ENCODE results near the gene MESP1. TPM values are rescaled to one million over a fixed set of nuclear protein-coding genes. Genes with fewer than 3 reads are reported as not detected.

MESP1 gene
- total RNA-seq, 1 experiment from 2014 or later: 6.4 TPM

DNA sequence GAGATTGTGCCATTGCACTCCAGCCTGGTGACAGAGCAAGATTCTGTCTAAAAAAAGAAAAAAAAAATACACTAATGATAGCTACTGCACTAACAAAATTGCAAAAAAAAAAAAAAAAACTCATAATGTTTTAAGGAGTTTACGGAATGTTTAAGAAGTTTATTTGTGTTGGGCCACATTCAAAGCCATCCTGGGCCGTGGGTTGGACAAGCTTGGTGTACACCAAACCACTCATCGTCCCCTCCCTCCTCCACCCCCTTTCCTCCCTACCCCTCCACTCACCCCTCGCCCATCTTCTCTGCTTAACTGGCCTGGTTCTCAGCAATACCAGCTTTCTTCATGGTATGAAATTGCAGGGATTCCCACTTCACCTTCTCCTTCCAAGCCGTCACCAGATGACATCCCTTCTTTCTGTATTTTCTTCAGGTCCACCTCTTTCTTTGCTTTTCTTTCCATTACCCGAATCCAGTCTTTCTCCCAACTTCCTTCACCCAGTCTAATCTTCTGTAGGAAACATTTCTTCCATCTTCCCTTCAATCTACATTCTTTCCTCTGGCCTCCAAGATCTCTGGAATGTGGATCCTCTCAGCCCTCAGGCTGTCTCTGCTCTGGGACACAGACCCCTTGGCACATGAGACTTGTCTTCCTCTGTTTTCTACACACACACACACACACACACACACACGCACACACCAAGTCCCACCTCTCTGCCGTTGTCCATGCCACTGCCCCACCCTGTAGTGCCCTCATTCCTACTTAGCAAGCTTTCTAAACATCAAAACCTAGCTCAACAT, 3.5 kb upstream of the MESP1 start:
- H3K27ac ChIP-seq (ENCODE audit: low read length): peak overlapping the region; percentile 7; the same call in 1 of the 2 replicates
- BruUV-seq (replicated peaks): no TSS peak
- ChIA-PET POLR2A (interaction anchor here (0.5 to 0.7 kb wide), 2 partner anchors 11 to 19 kb away, joined by 5 to 6 read pairs; no protein-coding TSS in a partner anchor), CTCF (interaction anchor here (0.6 to 1.1 kb wide), 5 partner anchors 15 to 135 kb away, joined by 3 to 4 read pairs (median 4); no protein-coding TSS in a partner anchor)
- in situ Hi-C loops (cut with HindIII; ENCODE audit: low pct_unique_long_range_greater_than_20kb, low sequenced_read_pairs): loop anchor here (10.0 kb wide), 1 partner anchor 120 kb away; no protein-coding TSS in a partner anchor
- H3K27me3 ChIP-seq (ENCODE audit: control insufficient read depth, insufficient read depth, low read length): no peaks in the 10 kb centered on the region
- H3K4me3 ChIP-seq (ENCODE audit: low read depth in 2 of 2, low read length in 2 of 2): no peak overlapping the region
- TF ChIP-seq, protein P1, sequence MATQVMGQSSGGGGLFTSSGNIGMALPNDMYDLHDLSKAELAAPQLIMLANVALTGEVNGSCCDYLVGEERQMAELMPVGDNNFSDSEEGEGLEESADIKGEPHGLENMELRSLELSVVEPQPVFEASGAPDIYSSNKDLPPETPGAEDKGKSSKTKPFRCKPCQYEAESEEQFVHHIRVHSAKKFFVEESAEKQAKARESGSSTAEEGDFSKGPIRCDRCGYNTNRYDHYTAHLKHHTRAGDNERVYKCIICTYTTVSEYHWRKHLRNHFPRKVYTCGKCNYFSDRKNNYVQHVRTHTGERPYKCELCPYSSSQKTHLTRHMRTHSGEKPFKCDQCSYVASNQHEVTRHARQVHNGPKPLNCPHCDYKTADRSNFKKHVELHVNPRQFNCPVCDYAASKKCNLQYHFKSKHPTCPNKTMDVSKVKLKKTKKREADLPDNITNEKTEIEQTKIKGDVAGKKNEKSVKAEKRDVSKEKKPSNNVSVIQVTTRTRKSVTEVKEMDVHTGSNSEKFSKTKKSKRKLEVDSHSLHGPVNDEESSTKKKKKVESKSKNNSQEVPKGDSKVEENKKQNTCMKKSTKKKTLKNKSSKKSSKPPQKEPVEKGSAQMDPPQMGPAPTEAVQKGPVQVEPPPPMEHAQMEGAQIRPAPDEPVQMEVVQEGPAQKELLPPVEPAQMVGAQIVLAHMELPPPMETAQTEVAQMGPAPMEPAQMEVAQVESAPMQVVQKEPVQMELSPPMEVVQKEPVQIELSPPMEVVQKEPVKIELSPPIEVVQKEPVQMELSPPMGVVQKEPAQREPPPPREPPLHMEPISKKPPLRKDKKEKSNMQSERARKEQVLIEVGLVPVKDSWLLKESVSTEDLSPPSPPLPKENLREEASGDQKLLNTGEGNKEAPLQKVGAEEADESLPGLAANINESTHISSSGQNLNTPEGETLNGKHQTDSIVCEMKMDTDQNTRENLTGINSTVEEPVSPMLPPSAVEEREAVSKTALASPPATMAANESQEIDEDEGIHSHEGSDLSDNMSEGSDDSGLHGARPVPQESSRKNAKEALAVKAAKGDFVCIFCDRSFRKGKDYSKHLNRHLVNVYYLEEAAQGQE (IDR thresholded peaks at IDR 0.05; ENCODE audit: insufficient read depth in 1 of 2, low read depth in 2 of 2, low read length in 1 of 2): no peak
- TF ChIP-seq, protein P2, sequence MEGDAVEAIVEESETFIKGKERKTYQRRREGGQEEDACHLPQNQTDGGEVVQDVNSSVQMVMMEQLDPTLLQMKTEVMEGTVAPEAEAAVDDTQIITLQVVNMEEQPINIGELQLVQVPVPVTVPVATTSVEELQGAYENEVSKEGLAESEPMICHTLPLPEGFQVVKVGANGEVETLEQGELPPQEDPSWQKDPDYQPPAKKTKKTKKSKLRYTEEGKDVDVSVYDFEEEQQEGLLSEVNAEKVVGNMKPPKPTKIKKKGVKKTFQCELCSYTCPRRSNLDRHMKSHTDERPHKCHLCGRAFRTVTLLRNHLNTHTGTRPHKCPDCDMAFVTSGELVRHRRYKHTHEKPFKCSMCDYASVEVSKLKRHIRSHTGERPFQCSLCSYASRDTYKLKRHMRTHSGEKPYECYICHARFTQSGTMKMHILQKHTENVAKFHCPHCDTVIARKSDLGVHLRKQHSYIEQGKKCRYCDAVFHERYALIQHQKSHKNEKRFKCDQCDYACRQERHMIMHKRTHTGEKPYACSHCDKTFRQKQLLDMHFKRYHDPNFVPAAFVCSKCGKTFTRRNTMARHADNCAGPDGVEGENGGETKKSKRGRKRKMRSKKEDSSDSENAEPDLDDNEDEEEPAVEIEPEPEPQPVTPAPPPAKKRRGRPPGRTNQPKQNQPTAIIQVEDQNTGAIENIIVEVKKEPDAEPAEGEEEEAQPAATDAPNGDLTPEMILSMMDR (IDR thresholded peaks at IDR 0.05): no peak
- TF ChIP-seq TCF7L2 (IDR thresholded peaks at IDR 0.05; ENCODE audit: low read depth, low read length): no peak
- TF ChIP-seq POLR2AphosphoS5 (IDR thresholded peaks at IDR 0.05; ENCODE audit: low read depth, low read length): no peak
- TF ChIP-seq SIN3A (IDR thresholded peaks at IDR 0.05; ENCODE audit: borderline replicate concordance, insufficient read depth, low read depth, low read length): no peak
- no peaks in the 10 kb centered on the region for H3K36me3 ChIP-seq (ENCODE audit: control insufficient read depth, insufficient read depth, low read length)
- no peaks in the 10 kb centered on the region for H3K9me3 ChIP-seq (ENCODE audit: control insufficient read depth, insufficient read depth, low read depth, low read length)
- intact Hi-C loops (cut with micrococcal nuclease; ENCODE audit: unreplicated experiment): no loop called here
- ATAC-seq (no peak), DNase-seq (ENCODE audit: low read depth, low spot score) (no peak)
- H3K4me1 ChIP-seq (ENCODE audit: control insufficient read depth, insufficient read depth, low read length): peaks cover 23% of the 10 kb centered on the region

DNA sequence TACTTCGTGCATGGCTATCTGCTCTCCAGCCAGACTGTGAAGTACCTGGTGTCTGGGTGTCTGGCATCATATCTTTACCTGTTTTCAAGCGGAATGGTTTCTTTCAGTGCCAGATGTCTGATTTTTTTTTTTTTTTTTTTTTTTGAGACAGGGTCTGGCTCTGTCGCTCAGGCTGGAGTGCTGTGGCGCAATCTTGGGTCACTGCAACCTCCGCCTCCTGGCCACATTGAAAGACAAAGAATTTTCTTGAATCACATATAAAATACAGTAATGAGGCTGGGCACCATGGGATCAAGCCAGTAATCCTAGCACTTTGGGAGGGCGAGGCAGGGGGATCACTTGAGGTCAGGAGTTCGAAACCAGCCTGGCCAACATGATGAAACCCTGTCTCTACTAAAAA, 2.8 kb upstream of the MESP1 start:
- no peak for DNase-seq (ENCODE audit: low read depth, low spot score)
- ChIA-PET POLR2A (interaction anchor here (0.7 kb wide), 1 partner anchor 10 kb away, joined by 6 read pairs; no protein-coding TSS in a partner anchor), CTCF (interaction anchor here (0.7 to 1.1 kb wide), 4 partner anchors 14 to 190 kb away, joined by 3 to 8 read pairs (median 4); no protein-coding TSS in a partner anchor)
- intact Hi-C loops (cut with micrococcal nuclease; ENCODE audit: unreplicated experiment): no loop called here
- Histone ChIP-seq H3K27ac (ENCODE audit: low read length) (no peak overlapping the region), H3K9me3 (ENCODE audit: control insufficient read depth, insufficient read depth, low read depth, low read length) (no peaks in the 10 kb centered on the region), H3K36me3 (ENCODE audit: control insufficient read depth, insufficient read depth, low read length) (no peaks in the 10 kb centered on the region), H3K27me3 (ENCODE audit: control insufficient read depth, insufficient read depth, low read length) (no peaks in the 10 kb centered on the region), H3K4me3 (ENCODE audit: low read depth in 2 of 2, low read length in 2 of 2) (no peak overlapping the region), H3K4me1 (ENCODE audit: control insufficient read depth, insufficient read depth, low read length) (peaks cover 24% of the 10 kb centered on the region)
- ATAC-seq: no peak
- BruUV-seq (replicated peaks): no TSS peak
- in situ Hi-C loops (cut with HindIII; ENCODE audit: low pct_unique_long_range_greater_than_20kb, low sequenced_read_pairs): loop anchor here (10.0 kb wide), 1 partner anchor 121 kb away; no protein-coding TSS in a partner anchor
- no peak for TF ChIP-seq SIN3A (IDR thresholded peaks at IDR 0.05; ENCODE audit: borderline replicate concordance, insufficient read depth, low read depth, low read length)
